ENCODE data around the gene CELF2. TPM values are rescaled to one million over a fixed set of nuclear protein-coding genes. Genes with fewer than 3 reads are reported as not detected.

Gene CELF2
- polyA plus RNA-seq, 1 donor from 2014 or later = 55.5 TPM

GRCh38 chr10:11386044-11386443, 368.4 kb downstream of the CELF2 start:
- H3K36me3 ChIP-seq (ENCODE audit: insufficient read depth, low read length) = no peaks in the 10 kb centered on the region
- no peaks in the 10 kb centered on the region for H3K27me3 ChIP-seq (ENCODE audit: insufficient read depth, low read depth, low read length)
- H3K9ac ChIP-seq (ENCODE audit: low read length) = no peak overlapping the region
- no peak overlapping the region for H2AFZ ChIP-seq (ENCODE audit: low read depth, low read length)
- no peak overlapping the region for H3K4me2 ChIP-seq (ENCODE audit: low read length)
- H4K20me1 ChIP-seq (ENCODE audit: insufficient read depth) = no peaks in the 10 kb centered on the region
- no peaks in the 10 kb centered on the region for H3K9me3 ChIP-seq (ENCODE audit: low read length)
- no peaks in the 10 kb centered on the region for H3K79me2 ChIP-seq (replicated peaks; ENCODE audit: insufficient read depth, low read length)
- TF ChIP-seq CTCF (IDR thresholded peaks at IDR 0.05; ENCODE audit: poor library complexity, severe bottlenecking) = no peak
- no peak for TF ChIP-seq EZH2 (IDR thresholded peaks at IDR 0.05; ENCODE audit: borderline replicate concordance, insufficient read depth, low read length, poor library complexity, severe bottlenecking)
- no peak for TF ChIP-seq REST (IDR thresholded peaks at IDR 0.05; ENCODE audit: borderline replicate concordance)
- no peak for TF ChIP-seq RAD21 (conservative IDR thresholded peaks at IDR 0.05)
- no peak for TF ChIP-seq POLR2AphosphoS5 (IDR thresholded peaks at IDR 0.05)
- TF ChIP-seq SMC3 (conservative IDR thresholded peaks at IDR 0.05; ENCODE audit: poor library complexity) = no peak
- no peak for TF ChIP-seq EP300 (conservative IDR thresholded peaks at IDR 0.05; ENCODE audit: poor library complexity, severe bottlenecking)
- no peak for TF ChIP-seq MXI1 (conservative IDR thresholded peaks at IDR 0.05; ENCODE audit: poor library complexity, severe bottlenecking)
- TF ChIP-seq TAF1 (IDR thresholded peaks at IDR 0.05; ENCODE audit: low read depth) = no peak
- H3K27ac ChIP-seq (ENCODE audit: low read length) = no peak overlapping the region
- no peaks in the 10 kb centered on the region for H3K9me2 ChIP-seq (ENCODE audit: insufficient read depth, low read length)
- H3F3A ChIP-seq (ENCODE audit: insufficient read depth, low read length, poor library complexity, severe bottlenecking) = peaks cover 13% of the 10 kb centered on the region
- no peak overlapping the region for H3K4me3 ChIP-seq (ENCODE audit: low read length)
